ENCODE data around the gene DPP6. TPM values are rescaled to one million over a fixed set of nuclear protein-coding genes. Genes with fewer than 3 reads are reported as not detected.

DPP6 gene
- total and polyA plus RNA-seq, 2 experiments from 2014 or later, result not detected

DNA sequence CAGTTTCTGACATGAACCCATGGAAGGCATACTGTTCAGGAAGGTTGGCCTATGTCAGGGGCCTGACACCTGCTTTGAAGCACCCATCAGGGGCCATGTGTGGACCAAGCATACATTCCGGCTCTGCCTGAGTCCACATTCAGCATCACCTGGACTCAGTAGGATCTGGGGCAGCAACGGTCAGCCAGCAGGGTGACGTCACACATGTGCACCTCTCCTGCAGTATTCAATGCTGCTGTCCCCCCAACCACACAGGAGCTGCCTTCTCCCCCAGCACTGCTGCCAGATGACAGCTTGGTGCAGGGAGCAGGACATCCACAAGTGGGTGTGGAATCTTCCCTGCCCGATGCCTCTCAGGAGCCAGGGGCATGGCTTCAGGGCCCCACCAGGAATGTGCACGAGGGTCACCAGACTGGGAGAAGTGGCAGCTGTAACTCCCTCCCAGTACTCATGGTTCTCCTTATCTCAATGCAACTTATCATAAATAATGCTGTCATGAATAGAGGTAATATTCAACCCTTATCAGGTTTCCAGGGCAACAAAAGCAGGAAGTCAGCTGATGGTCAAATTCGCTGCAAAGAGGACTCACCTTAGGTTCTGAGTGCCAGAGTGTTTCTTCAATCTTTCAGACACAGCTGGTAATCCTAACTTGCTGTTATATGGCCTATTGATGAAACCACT lies 657.8 kb downstream of the DPP6 start (continued):
- TF ChIP-seq, protein P1, sequence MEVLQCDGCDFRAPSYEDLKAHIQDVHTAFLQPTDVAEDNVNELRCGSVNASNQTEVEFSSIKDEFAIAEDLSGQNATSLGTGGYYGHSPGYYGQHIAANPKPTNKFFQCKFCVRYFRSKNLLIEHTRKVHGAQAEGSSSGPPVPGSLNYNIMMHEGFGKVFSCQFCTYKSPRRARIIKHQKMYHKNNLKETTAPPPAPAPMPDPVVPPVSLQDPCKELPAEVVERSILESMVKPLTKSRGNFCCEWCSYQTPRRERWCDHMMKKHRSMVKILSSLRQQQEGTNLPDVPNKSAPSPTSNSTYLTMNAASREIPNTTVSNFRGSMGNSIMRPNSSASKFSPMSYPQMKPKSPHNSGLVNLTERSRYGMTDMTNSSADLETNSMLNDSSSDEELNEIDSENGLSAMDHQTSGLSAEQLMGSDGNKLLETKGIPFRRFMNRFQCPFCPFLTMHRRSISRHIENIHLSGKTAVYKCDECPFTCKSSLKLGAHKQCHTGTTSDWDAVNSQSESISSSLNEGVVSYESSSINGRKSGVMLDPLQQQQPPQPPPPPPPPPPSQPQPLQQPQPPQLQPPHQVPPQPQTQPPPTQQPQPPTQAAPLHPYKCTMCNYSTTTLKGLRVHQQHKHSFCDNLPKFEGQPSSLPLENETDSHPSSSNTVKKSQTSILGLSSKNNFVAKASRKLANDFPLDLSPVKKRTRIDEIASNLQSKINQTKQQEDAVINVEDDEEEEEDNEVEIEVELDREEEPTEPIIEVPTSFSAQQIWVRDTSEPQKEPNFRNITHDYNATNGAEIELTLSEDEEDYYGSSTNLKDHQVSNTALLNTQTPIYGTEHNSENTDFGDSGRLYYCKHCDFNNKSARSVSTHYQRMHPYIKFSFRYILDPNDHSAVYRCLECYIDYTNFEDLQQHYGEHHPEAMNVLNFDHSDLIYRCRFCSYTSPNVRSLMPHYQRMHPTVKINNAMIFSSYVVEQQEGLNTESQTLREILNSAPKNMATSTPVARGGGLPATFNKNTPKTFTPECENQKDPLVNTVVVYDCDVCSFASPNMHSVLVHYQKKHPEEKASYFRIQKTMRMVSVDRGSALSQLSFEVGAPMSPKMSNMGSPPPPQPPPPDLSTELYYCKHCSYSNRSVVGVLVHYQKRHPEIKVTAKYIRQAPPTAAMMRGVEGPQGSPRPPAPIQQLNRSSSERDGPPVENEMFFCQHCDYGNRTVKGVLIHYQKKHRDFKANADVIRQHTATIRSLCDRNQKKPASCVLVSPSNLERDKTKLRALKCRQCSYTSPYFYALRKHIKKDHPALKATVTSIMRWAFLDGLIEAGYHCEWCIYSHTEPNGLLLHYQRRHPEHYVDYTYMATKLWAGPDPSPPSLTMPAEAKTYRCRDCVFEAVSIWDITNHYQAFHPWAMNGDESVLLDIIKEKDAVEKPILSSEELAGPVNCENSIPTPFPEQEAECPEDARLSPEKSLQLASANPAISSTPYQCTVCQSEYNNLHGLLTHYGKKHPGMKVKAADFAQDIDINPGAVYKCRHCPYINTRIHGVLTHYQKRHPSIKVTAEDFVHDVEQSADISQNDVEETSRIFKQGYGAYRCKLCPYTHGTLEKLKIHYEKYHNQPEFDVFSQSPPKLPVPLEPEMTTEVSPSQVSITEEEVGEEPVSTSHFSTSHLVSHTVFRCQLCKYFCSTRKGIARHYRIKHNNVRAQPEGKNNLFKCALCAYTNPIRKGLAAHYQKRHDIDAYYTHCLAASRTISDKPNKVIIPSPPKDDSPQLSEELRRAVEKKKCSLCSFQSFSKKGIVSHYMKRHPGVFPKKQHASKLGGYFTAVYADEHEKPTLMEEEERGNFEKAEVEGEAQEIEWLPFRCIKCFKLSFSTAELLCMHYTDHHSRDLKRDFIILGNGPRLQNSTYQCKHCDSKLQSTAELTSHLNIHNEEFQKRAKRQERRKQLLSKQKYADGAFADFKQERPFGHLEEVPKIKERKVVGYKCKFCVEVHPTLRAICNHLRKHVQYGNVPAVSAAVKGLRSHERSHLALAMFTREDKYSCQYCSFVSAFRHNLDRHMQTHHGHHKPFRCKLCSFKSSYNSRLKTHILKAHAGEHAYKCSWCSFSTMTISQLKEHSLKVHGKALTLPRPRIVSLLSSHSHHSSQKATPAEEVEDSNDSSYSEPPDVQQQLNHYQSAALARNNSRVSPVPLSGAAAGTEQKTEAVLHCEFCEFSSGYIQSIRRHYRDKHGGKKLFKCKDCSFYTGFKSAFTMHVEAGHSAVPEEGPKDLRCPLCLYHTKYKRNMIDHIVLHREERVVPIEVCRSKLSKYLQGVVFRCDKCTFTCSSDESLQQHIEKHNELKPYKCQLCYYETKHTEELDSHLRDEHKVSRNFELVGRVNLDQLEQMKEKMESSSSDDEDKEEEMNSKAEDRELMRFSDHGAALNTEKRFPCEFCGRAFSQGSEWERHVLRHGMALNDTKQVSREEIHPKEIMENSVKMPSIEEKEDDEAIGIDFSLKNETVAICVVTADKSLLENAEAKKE (CRISPR knock-in tag; IDR thresholded peaks at IDR 0.05), result no peak
- TF ChIP-seq EZH2 (IDR thresholded peaks at IDR 0.05; ENCODE audit: low read depth, unreplicated experiment) (no peak), NANOG (IDR thresholded peaks at IDR 0.05; ENCODE audit: borderline replicate concordance) (no peak)
- TF ChIP-seq, protein P2, sequence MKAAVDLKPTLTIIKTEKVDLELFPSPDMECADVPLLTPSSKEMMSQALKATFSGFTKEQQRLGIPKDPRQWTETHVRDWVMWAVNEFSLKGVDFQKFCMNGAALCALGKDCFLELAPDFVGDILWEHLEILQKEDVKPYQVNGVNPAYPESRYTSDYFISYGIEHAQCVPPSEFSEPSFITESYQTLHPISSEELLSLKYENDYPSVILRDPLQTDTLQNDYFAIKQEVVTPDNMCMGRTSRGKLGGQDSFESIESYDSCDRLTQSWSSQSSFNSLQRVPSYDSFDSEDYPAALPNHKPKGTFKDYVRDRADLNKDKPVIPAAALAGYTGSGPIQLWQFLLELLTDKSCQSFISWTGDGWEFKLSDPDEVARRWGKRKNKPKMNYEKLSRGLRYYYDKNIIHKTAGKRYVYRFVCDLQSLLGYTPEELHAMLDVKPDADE (IDR thresholded peaks at IDR 0.05), result no peak

DNA sequence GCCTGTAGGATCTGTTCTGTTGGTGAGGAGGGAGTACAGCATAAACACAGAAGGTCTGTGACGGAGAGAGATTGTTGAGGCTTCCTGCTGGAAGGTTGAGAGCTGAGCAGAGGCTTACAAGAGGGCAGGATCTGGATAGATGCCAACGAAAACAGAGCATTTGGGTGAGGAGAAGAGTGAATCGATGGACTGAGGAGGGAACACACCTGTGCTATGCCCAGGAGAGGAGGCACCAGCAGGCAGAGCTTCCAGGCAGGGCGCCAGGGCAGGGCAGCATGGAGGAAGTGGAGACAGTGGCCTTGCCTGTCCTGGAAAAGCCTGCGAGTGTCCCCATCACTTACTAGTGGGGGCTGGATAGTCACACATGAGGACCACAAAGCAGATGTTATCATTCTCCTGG lies 667.8 kb downstream of the DPP6 start:
- Histone ChIP-seq H3K27ac (ENCODE audit: low read depth) (no peak overlapping the region), H3K79me2 (replicated peaks; ENCODE audit: insufficient read depth) (no peaks in the 10 kb centered on the region), H3K36me3 (ENCODE audit: insufficient read depth) (peaks cover 4% of the 10 kb centered on the region; the same call in 1 of the 2 replicates), H4K20me1 (replicated peaks; ENCODE audit: insufficient read depth) (no peaks in the 10 kb centered on the region), H2AFZ (no peak overlapping the region), H3K4me1 (ENCODE audit: insufficient read depth) (no peaks in the 10 kb centered on the region), H3K4me2 (no peak overlapping the region), H3K27me3 (ENCODE audit: insufficient read depth) (no peaks in the 10 kb centered on the region), H3K4me3 (no peak overlapping the region), H3K9me2 (ENCODE audit: insufficient read depth) (no peaks in the 10 kb centered on the region), H3F3A (replicated peaks; ENCODE audit: low read depth) (no peaks in the 10 kb centered on the region)
- H3K4me3 Mint-ChIP-seq, result no peak overlapping the region
- H3K27ac Mint-ChIP-seq, result no peak overlapping the region
- peaks cover 46% of the 10 kb centered on the region for H3K9me3 Mint-ChIP-seq
- DNase-seq (ENCODE audit: low spot score) (no peak), ATAC-seq (no peak)
- peaks cover 5% of the 10 kb centered on the region for H3K27me3 Mint-ChIP-seq (ENCODE audit: insufficient read depth, low read depth, poor library complexity)
- H3K36me3 Mint-ChIP-seq (ENCODE audit: low read depth), result peaks cover 9% of the 10 kb centered on the region; the same call in 2 of the 3 replicates
- H3K4me1 Mint-ChIP-seq, result no peaks in the 10 kb centered on the region
- no peak for TF ChIP-seq EZH2phosphoT487 (IDR thresholded peaks at IDR 0.05; ENCODE audit: unreplicated experiment)
- TF ChIP-seq NANOG (IDR thresholded peaks at IDR 0.05; ENCODE audit: borderline replicate concordance), result no peak
- TF ChIP-seq JUNB (IDR thresholded peaks at IDR 0.05; ENCODE audit: unreplicated experiment), result no peak
- TF ChIP-seq STAT1 (IDR thresholded peaks at IDR 0.05; ENCODE audit: unreplicated experiment), result no peak
- TF ChIP-seq, protein P3, sequence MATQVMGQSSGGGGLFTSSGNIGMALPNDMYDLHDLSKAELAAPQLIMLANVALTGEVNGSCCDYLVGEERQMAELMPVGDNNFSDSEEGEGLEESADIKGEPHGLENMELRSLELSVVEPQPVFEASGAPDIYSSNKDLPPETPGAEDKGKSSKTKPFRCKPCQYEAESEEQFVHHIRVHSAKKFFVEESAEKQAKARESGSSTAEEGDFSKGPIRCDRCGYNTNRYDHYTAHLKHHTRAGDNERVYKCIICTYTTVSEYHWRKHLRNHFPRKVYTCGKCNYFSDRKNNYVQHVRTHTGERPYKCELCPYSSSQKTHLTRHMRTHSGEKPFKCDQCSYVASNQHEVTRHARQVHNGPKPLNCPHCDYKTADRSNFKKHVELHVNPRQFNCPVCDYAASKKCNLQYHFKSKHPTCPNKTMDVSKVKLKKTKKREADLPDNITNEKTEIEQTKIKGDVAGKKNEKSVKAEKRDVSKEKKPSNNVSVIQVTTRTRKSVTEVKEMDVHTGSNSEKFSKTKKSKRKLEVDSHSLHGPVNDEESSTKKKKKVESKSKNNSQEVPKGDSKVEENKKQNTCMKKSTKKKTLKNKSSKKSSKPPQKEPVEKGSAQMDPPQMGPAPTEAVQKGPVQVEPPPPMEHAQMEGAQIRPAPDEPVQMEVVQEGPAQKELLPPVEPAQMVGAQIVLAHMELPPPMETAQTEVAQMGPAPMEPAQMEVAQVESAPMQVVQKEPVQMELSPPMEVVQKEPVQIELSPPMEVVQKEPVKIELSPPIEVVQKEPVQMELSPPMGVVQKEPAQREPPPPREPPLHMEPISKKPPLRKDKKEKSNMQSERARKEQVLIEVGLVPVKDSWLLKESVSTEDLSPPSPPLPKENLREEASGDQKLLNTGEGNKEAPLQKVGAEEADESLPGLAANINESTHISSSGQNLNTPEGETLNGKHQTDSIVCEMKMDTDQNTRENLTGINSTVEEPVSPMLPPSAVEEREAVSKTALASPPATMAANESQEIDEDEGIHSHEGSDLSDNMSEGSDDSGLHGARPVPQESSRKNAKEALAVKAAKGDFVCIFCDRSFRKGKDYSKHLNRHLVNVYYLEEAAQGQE (IDR thresholded peaks at IDR 0.05; ENCODE audit: unreplicated experiment), result no peak
- TF ChIP-seq ZNF114 (CRISPR knock-in tag; IDR thresholded peaks at IDR 0.05), result no peak
- TF ChIP-seq, protein P2 (IDR thresholded peaks at IDR 0.05), result no peak
- no peak for TF ChIP-seq EZH2 (IDR thresholded peaks at IDR 0.05; ENCODE audit: low read depth, unreplicated experiment)
